ENCODE results near the gene GSK3A.

The GSK3A gene

GRCh38 chr19:42281146-42281826 lies 38.9 kb upstream of the GSK3A start:
- DNase-seq (ENCODE audit: low read depth), result no peak

- no peak for DNase-seq (ENCODE audit: low read depth)
Observed at GRCh38 chr19:42280815-42281145, 38.4 kb upstream of the GSK3A start.

- DNase-seq (ENCODE audit: low read depth), result peak; percentile 88
Observed at GRCh38 chr19:42279902-42280814, 37.8 kb upstream of the GSK3A start.

- DNase-seq (ENCODE audit: low read depth), result no peak
Observed at GRCh38 chr19:42279155-42279901, 36.9 kb upstream of the GSK3A start.

GRCh38 chr19:42278452-42279154 lies 36.2 kb upstream of the GSK3A start:
- no peak for DNase-seq (ENCODE audit: low read depth)

GRCh38 chr19:42277821-42278451 lies 35.5 kb upstream of the GSK3A start:
- no peak for DNase-seq (ENCODE audit: low read depth)

DNA sequence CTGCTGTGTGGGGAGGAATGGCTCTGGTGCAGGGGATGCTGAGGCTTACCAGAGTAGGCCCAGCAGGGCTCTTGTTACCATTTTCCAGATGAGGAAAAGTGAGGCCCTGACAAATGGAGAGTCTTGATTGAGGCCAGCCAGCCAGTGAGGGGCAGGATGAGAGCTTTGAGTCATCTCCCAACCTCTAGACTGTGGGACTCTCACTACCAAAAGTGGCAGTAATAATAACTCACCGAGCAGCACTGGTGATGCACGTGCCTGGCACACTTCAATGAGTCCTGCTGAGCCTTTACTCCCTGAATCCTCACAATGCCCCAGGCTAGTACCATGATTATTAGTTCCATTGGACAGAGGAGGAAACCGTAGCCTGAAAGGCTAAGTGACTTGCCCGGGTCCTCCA lies 34.4 kb upstream of the GSK3A start:
- DNase-seq (ENCODE audit: low read depth), result no peak

GRCh38 chr19:42276284-42276683 lies 33.9 kb upstream of the GSK3A start:
- DNase-seq (ENCODE audit: low read depth), result no peak

DNA sequence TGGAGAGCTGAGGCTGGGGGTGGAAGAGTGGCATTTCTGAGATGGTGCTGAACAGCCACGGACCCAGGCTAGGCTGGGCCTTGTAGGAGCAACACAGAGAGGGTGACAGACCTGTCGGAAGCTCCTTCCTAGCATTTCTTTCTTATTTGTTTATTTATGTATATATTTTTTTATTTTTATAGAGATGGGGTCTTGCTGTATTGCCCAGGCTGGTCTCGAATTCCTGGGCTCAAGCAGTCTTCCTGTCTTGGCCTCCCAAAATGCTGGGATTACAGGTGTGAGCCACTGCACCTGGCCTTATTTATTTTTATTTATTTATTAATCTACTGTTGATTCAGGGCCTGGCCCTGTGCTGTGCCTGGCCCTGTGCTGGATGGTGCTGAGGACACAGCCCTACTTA lies 33.1 kb upstream of the GSK3A start:
- no peak for DNase-seq (ENCODE audit: low read depth)

DNA sequence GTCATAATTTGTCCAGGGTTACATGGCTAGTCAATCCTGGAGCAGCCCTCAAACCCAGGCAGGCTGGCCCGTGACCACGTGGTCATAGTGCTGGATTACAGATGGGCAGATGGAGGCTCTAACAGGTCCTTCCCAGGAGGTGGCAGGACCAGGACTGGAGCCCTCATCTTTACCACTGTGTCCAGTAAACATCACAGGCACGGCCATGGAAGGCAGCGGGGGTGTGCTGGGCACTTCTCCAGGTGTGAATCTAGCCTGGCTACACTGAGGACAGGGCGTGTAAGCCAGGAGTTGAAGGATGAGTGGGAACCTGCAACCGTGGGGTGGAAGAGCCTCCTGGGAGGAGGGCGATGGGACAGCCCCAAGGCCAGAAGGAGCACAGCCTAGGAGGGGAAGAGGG lies 32.7 kb upstream of the GSK3A start:
- DNase-seq (ENCODE audit: low read depth), result no peak

DNA sequence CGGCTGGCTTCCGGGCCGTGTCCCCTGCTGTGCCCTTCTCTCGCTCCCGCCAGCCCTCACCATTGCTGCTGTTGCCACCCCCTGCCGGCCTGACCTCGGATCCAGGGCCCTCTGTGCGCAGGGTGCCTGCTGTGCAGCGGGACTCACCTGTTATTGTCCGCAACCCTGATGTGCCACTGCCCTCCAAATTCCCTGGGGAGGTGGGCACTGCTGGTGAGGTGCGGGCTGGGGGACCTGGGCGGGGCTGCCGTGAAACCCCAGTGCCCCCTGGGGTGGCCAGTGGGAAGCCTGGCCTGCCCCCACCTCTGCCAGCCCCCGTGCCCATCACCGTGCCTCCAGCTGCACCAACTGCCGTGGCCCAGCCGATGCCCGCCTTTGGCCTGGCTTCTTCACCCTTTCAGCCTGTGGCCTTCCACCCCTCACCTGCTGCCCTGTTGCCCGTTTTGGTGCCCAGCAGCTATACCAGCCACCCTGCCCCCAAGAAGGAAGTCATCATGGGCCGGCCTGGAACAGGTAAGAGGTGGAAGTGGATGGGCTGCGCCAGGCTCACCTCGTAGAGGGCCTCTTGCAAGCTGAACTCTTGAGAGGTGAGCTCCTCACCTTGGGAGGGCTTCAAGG lies 31.8 kb upstream of the GSK3A start:
- DNase-seq (ENCODE audit: low read depth), result no peak

DNA sequence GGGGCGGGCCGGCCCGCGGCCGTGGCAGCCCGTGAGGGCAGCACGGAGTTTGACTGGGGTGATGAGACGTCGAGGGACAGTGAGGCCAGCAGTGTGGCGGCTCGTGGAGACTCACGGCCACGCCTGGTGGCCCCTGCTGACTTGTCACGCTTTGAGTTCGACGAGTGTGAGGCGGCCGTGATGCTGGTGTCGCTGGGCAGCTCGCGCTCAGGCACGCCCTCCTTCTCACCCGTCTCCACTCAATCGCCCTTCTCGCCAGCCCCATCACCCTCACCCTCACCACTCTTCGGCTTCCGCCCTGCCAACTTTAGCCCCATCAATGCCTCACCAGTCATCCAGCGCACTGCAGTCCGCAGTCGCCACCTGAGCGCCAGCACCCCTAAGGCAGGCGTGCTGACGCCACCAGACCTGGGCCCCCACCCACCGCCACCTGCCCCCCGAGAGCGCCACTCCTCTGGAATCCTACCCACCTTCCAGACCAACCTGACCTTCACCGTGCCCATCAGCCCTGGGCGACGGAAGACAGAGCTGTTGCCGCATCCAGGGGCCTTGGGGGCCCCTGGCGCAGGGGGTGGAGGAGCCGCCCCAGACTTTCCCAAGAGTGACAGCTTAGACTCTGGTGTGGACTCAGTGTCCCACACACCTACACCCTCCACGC lies 31.1 kb upstream of the GSK3A start:
- DNase-seq (ENCODE audit: low read depth), result no peak

- no peak for DNase-seq (ENCODE audit: low read depth)
Observed at GRCh38 chr19:42272989-42273406, 30.6 kb upstream of the GSK3A start.

DNA sequence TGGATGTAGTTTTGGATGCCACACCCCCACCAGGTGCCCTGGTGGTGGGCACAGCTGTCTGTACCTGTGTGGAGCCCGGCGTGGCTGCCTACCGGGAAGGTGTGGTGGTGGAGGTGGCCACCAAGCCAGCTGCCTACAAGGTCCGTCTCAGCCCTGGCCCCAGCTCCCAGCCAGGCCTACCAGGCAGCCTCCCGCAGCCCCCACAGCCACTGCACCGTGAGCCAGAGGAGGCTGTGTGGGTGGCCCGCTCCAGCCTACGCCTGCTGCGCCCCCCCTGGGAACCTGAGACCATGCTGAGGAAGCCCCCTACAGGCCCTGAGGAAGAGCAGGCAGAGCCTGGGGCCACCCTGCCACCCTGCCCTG lies 30.1 kb upstream of the GSK3A start:
- DNase-seq (ENCODE audit: low read depth), result no peak

- no peak for DNase-seq (ENCODE audit: low read depth)
Observed at GRCh38 chr19:42271861-42272534, 29.6 kb upstream of the GSK3A start.

DNA sequence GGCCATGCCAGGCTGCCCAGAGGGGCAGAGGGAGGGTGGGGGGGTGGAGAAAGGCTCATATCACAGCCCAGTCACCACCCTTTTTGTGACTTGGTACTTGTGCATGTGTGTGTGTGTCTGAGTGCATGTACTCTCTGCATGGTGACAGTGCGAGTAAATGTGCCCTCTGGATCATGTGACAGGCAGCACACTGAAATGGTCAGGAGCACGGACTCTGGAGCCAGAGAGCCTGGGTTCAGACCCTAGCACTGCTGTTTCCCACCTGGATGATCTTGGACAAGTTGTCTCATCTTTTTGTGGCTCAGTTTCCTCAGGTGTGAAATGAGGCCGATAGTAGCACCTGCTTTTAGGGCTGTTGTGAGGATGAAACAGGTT lies 28.6 kb upstream of the GSK3A start:
- no peak for DNase-seq (ENCODE audit: low read depth)

DNA sequence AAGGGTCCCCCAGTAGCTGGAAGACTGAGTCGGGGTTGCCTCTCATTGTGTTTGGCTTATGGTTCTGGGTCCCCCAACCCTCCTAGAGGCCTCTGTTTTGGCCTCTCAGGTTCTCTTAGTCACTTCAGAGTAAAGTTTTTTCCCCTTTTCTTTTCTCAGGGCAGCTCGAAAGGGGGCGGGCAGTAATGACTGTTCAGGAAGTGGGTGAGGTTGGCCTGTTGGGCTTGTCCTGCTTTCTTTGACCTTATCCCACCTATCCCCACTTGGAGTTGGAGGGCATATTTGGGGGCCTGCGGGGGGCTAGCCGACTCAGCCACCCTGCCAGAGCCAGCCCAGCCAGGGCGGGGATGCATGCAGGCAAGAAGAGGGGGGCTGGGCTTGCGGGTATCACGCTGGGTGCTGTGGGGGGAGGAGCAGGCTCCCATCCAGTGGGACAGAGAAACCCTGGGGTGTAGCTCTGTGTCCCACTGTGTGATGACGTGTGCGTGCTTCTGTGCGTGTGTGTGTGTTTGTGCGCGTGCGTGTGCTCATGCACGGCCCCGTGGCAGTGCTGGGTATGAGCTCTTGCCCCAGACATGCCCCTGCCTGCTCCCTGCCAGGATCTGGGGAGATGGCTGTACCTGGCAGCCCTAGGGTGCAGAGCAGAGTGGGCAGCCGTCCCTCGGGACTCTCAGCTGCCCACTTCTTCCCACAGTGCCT lies 28.1 kb upstream of the GSK3A start:
- DNase-seq (ENCODE audit: low read depth), result peak; percentile 78

GRCh38 chr19:42269478-42270345 lies 27.3 kb upstream of the GSK3A start:
- DNase-seq (ENCODE audit: low read depth), result no peak
